OCI-LY7 (cell line): ENCODE data around the gene SECISBP2L.

Source experiments
- CTCF ChIP-seq: fragments of 200-600 bp; sonication (generic); conservative IDR thresholded peaks from 2 replicates; pipeline ENCODE4 v1.5.1; 2014; ENCODE audit warnings: mild to moderate bottlenecking, antibody characterized with exemption, low read length, moderate library complexity, mixed read lengths
- EZH2phosphoT487 ChIP-seq: fragments of 200-600 bp; sonication (generic); IDR thresholded peaks from 2 replicates; pipeline ENCODE4 v1.6.1; 2018; ENCODE audit warnings: low read depth, borderline replicate concordance, mild to moderate bottlenecking, mixed run types, antibody characterized with exemption, low read length, moderate library complexity, mixed read lengths

- TF ChIP-seq CTCF: no peak
- no peak for TF ChIP-seq EZH2phosphoT487
Observed at GRCh38 chr15:48946840-48947187, 99.4 kb downstream of the SECISBP2L start.
